Measurements from ENCODE around the gene CARD19.

The CARD19 gene

GRCh38 chr9:93058355-93059010, 37.5 kb upstream of the CARD19 start, which contains the start of gene SUSD3:
Gene SUSD3 (plus strand): TSS chr9:93058701. CDS start chr9:93058743, 42 bp downstream.
- Histone ChIP-seq H3K9me3 (ENCODE audit: control insufficient read depth, insufficient read depth, low read length) (no peaks in the 10 kb centered on the region), H3K4me3 (ENCODE audit: low read depth, low read length) (peak within 1 kb of the TSS; percentile 43), H3K36me3 (ENCODE audit: control insufficient read depth, insufficient read depth, low read length) (no peaks in the 10 kb centered on the region), H3K27me3 (ENCODE audit: control insufficient read depth, insufficient read depth, low read length) (peaks cover 3% of the 10 kb centered on the region), H3K9ac (ENCODE audit: low read depth, low read length) (no peak within 1 kb of the TSS), H3K4me1 (ENCODE audit: control insufficient read depth, insufficient read depth, low read length) (peaks cover 8% of the 10 kb centered on the region)

GRCh38 chr9:93059011-93059714, 36.9 kb upstream of the CARD19 start:
- Histone ChIP-seq H3K4me3 (ENCODE audit: low read depth, low read length) (peak overlapping the region; percentile 43), H3K27me3 (ENCODE audit: control insufficient read depth, insufficient read depth, low read length) (peaks cover 3% of the 10 kb centered on the region), H3K9ac (ENCODE audit: low read depth, low read length) (no peak overlapping the region), H3K4me1 (ENCODE audit: control insufficient read depth, insufficient read depth, low read length) (peaks cover 4% of the 10 kb centered on the region), H3K9me3 (ENCODE audit: control insufficient read depth, insufficient read depth, low read length) (no peaks in the 10 kb centered on the region), H3K36me3 (ENCODE audit: control insufficient read depth, insufficient read depth, low read length) (no peaks in the 10 kb centered on the region)

GRCh38 chr9:93059715-93060578, 36.1 kb upstream of the CARD19 start:
- Histone ChIP-seq H3K9me3 (ENCODE audit: control insufficient read depth, insufficient read depth, low read length) (no peaks in the 10 kb centered on the region), H3K36me3 (ENCODE audit: control insufficient read depth, insufficient read depth, low read length) (no peaks in the 10 kb centered on the region), H3K9ac (ENCODE audit: low read depth, low read length) (no peak overlapping the region), H3K4me1 (ENCODE audit: control insufficient read depth, insufficient read depth, low read length) (peaks cover 4% of the 10 kb centered on the region), H3K27me3 (ENCODE audit: control insufficient read depth, insufficient read depth, low read length) (peaks cover 3% of the 10 kb centered on the region), H3K4me3 (ENCODE audit: low read depth, low read length) (no peak overlapping the region)

GRCh38 chr9:93060746-93061259, 35.2 kb upstream of the CARD19 start:
- H3K4me1 ChIP-seq (ENCODE audit: control insufficient read depth, insufficient read depth, low read length): peaks cover 4% of the 10 kb centered on the region
- peaks cover 3% of the 10 kb centered on the region for H3K27me3 ChIP-seq (ENCODE audit: control insufficient read depth, insufficient read depth, low read length)
- no peak overlapping the region for H3K4me3 ChIP-seq (ENCODE audit: low read depth, low read length)

GRCh38 chr9:93061260-93061751, 34.7 kb upstream of the CARD19 start:
- peaks cover 4% of the 10 kb centered on the region for H3K4me1 ChIP-seq (ENCODE audit: control insufficient read depth, insufficient read depth, low read length)
- no peak overlapping the region for H3K4me3 ChIP-seq (ENCODE audit: low read depth, low read length)
- no peak overlapping the region for H3K9ac ChIP-seq (ENCODE audit: low read depth, low read length)
- H3K27me3 ChIP-seq (ENCODE audit: control insufficient read depth, insufficient read depth, low read length): peaks cover 3% of the 10 kb centered on the region
- no peaks in the 10 kb centered on the region for H3K36me3 ChIP-seq (ENCODE audit: control insufficient read depth, insufficient read depth, low read length)
- H3K9me3 ChIP-seq (ENCODE audit: control insufficient read depth, insufficient read depth, low read length): no peaks in the 10 kb centered on the region

More at GRCh38 chr9:93060746-93061259, 35.2 kb upstream of the CARD19 start:
- Histone ChIP-seq H3K9ac (ENCODE audit: low read depth, low read length) (no peak overlapping the region), H3K9me3 (ENCODE audit: control insufficient read depth, insufficient read depth, low read length) (no peaks in the 10 kb centered on the region), H3K36me3 (ENCODE audit: control insufficient read depth, insufficient read depth, low read length) (no peaks in the 10 kb centered on the region)

- H3K4me3 ChIP-seq (ENCODE audit: low read depth, low read length): no peak overlapping the region
- no peaks in the 10 kb centered on the region for H3K36me3 ChIP-seq (ENCODE audit: control insufficient read depth, insufficient read depth, low read length)
- H3K27me3 ChIP-seq (ENCODE audit: control insufficient read depth, insufficient read depth, low read length): peaks cover 3% of the 10 kb centered on the region
- H3K9me3 ChIP-seq (ENCODE audit: control insufficient read depth, insufficient read depth, low read length): no peaks in the 10 kb centered on the region
- H3K9ac ChIP-seq (ENCODE audit: low read depth, low read length): no peak overlapping the region
- H3K4me1 ChIP-seq (ENCODE audit: control insufficient read depth, insufficient read depth, low read length): peaks cover 1% of the 10 kb centered on the region
Measured at GRCh38 chr9:93061791-93062763, 33.9 kb upstream of the CARD19 start.

- H3K9ac ChIP-seq (ENCODE audit: low read depth, low read length): no peak overlapping the region
- no peaks in the 10 kb centered on the region for H3K36me3 ChIP-seq (ENCODE audit: control insufficient read depth, insufficient read depth, low read length)
- no peaks in the 10 kb centered on the region for H3K9me3 ChIP-seq (ENCODE audit: control insufficient read depth, insufficient read depth, low read length)
- H3K27me3 ChIP-seq (ENCODE audit: control insufficient read depth, insufficient read depth, low read length): no peaks in the 10 kb centered on the region
- no peak overlapping the region for H3K4me3 ChIP-seq (ENCODE audit: low read depth, low read length)
- no peaks in the 10 kb centered on the region for H3K4me1 ChIP-seq (ENCODE audit: control insufficient read depth, insufficient read depth, low read length)
Measured at GRCh38 chr9:93064392-93065134, 31.5 kb upstream of the CARD19 start.

GRCh38 chr9:93065135-93065720, 30.8 kb upstream of the CARD19 start:
- Histone ChIP-seq H3K4me1 (ENCODE audit: control insufficient read depth, insufficient read depth, low read length) (no peaks in the 10 kb centered on the region), H3K36me3 (ENCODE audit: control insufficient read depth, insufficient read depth, low read length) (no peaks in the 10 kb centered on the region), H3K27me3 (ENCODE audit: control insufficient read depth, insufficient read depth, low read length) (no peaks in the 10 kb centered on the region), H3K9me3 (ENCODE audit: control insufficient read depth, insufficient read depth, low read length) (no peaks in the 10 kb centered on the region), H3K4me3 (ENCODE audit: low read depth, low read length) (no peak overlapping the region), H3K9ac (ENCODE audit: low read depth, low read length) (no peak overlapping the region)

GRCh38 chr9:93066978-93067603, 28.9 kb upstream of the CARD19 start:
- H3K27me3 ChIP-seq (ENCODE audit: control insufficient read depth, insufficient read depth, low read length): no peaks in the 10 kb centered on the region
- no peak overlapping the region for H3K9ac ChIP-seq (ENCODE audit: low read depth, low read length)
- no peaks in the 10 kb centered on the region for H3K4me1 ChIP-seq (ENCODE audit: control insufficient read depth, insufficient read depth, low read length)
- no peaks in the 10 kb centered on the region for H3K36me3 ChIP-seq (ENCODE audit: control insufficient read depth, insufficient read depth, low read length)
- H3K9me3 ChIP-seq (ENCODE audit: control insufficient read depth, insufficient read depth, low read length): no peaks in the 10 kb centered on the region
- H3K4me3 ChIP-seq (ENCODE audit: low read depth, low read length): no peak overlapping the region

- H3K36me3 ChIP-seq (ENCODE audit: control insufficient read depth, insufficient read depth, low read length): no peaks in the 10 kb centered on the region
- no peaks in the 10 kb centered on the region for H3K27me3 ChIP-seq (ENCODE audit: control insufficient read depth, insufficient read depth, low read length)
- no peak overlapping the region for H3K9ac ChIP-seq (ENCODE audit: low read depth, low read length)
- H3K4me1 ChIP-seq (ENCODE audit: control insufficient read depth, insufficient read depth, low read length): no peaks in the 10 kb centered on the region
- no peaks in the 10 kb centered on the region for H3K9me3 ChIP-seq (ENCODE audit: control insufficient read depth, insufficient read depth, low read length)
- no peak overlapping the region for H3K4me3 ChIP-seq (ENCODE audit: low read depth, low read length)
Measured at GRCh38 chr9:93068956-93069355, 27.1 kb upstream of the CARD19 start.

Measured in iPS-15b (cell line).